ENCODE measurements around the gene CYSRT1. TPM values are rescaled to one million over a fixed set of nuclear protein-coding genes. Genes with fewer than 3 reads are reported as not detected.

The CYSRT1 gene
- total and polyA plus RNA-seq, 2 donors (not counting 1 experiment from before 2014, with no cell fraction given): 0.22 to 0.51 TPM

DNA sequence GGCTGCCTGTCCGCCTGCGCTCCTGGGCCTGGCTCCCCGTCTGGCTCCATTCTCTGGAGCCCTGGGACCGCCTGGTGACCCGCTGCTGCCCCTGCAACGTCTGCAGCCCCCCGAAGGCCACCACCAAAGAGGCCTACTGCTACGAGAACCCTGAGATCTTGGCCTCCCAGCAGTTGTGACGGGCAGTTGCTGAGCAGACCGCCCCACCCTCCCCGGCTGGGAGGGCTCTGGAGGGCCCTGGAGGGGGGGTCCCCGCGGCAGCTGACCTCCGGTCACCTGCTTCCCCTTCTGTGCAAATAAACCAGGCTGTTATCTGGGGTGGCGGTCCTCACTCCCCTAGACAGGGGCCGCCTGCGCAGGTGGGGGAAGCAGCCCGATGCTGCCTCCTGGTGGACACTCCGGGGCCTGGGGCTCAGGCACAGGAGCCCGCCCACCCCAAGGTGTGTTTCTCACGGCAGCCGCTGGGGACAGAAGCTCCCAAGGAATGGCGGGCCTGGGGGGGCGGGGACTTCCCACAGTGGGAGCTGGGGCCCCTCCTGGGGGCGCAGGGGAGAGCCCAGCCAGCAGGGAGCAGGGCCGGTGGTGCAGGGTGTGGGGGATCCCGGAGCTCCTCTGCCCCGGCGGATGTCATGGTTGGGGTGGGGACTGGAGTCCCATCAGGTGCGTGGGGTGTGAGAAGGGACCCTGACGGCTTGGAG lies 11.4 kb downstream of the CYSRT1 start:
- peak overlapping the region; percentile 26 for H3K9ac ChIP-seq (ENCODE audit: low read length)
- 6% methylated on average over 30 of the region's 31 CpGs for WGBS (ENCODE audit: insufficient coverage)

More for the DNA sequence above, 11.4 kb downstream of the CYSRT1 start:
- Mint-ChIP-seq H3K4me3 (peak overlapping the region; percentile 53), H3K4me1 (peaks cover 38% of the 10 kb centered on the region), H3K27me3 (no peaks in the 10 kb centered on the region), H3K9me3 (ENCODE audit: insufficient read depth) (no peaks in the 10 kb centered on the region), H3K27ac (no peak overlapping the region)
- CTCF ChIA-PET: interaction anchor here (0.6 to 8.9 kb wide), 42 partner anchors 11 to 448 kb away, joined by 3 to 76 read pairs (median 4); partner anchors contain the start of genes ANAPC2, CYSRT1, MAN1B1 and NELFB
- Histone ChIP-seq H3K27me3 (replicated peaks in 1 of 4; ENCODE audit: control extremely low read depth in 1 of 4, control insufficient read depth in 3 of 4, insufficient read depth in 4 of 4, low read length in 3 of 4) (peaks cover 0 to 2% (median 0%) of the 10 kb centered on the region in 4 experiments), H3K4me2 (replicated peaks; ENCODE audit: low read depth, low read length, poor library complexity, severe bottlenecking) (peak overlapping the region; percentile 72), H3K9me3 (ENCODE audit: control extremely low read depth in 1 of 3, control insufficient read depth in 2 of 3, insufficient read depth in 1 of 3, low read length in 2 of 3) (peaks cover 0 to 3% (median 0%) of the 10 kb centered on the region in 3 donors), H3K79me2 (ENCODE audit: control insufficient read depth, insufficient read depth, low read length) (peaks cover 29% of the 10 kb centered on the region), H3K27ac (ENCODE audit: low read length in 2 of 2) (peak overlapping the region in 1 of 2 donors; percentile 33), H3K4me3 (ENCODE audit: control extremely low read depth in 1 of 5, extremely low read depth in 1 of 5, insufficient read depth in 1 of 5, low read depth in 2 of 5, low read length in 4 of 5) (peak overlapping the region in 2 of 5 experiments; percentile 15 to 19), H3K36me3 (replicated peaks in 1 of 2; ENCODE audit: control extremely low read depth in 1 of 2, control insufficient read depth in 1 of 2, extremely low read depth in 1 of 2, insufficient read depth in 2 of 2, low read length in 1 of 2) (no peaks in the 10 kb centered on the region), H2AFZ (ENCODE audit: insufficient read depth, low read depth, low read length, poor library complexity, severe bottlenecking) (peak overlapping the region; percentile 41), H4K20me1 (ENCODE audit: control insufficient read depth, insufficient read depth, low read length, poor library complexity, severe bottlenecking) (peaks cover 22% of the 10 kb centered on the region), H3K4me1 (ENCODE audit: control insufficient read depth in 2 of 2, insufficient read depth in 2 of 2, low read length in 2 of 2) (peaks cover 37 to 62% of the 10 kb centered on the region in 2 donors)
- POLR2A ChIA-PET: interaction anchor here (0.5 to 1.6 kb wide), 8 partner anchors 12 to 834 kb away, joined by 3 to 8 read pairs (median 4); partner anchors contain the start of genes ANAPC2, MAN1B1 and SSNA1
- peak; percentile 29 for ATAC-seq (ENCODE audit: low read depth)
- intact Hi-C loops (cut with micrococcal nuclease): loop anchor here (1.0 to 2.0 kb wide), 6 partner anchors 13 to 209 kb away; partner anchors contain the start of genes ANAPC2, NPDC1, SSNA1 and TPRN
- peak; percentile 95 for DNase-seq
- TF ChIP-seq, protein P1, sequence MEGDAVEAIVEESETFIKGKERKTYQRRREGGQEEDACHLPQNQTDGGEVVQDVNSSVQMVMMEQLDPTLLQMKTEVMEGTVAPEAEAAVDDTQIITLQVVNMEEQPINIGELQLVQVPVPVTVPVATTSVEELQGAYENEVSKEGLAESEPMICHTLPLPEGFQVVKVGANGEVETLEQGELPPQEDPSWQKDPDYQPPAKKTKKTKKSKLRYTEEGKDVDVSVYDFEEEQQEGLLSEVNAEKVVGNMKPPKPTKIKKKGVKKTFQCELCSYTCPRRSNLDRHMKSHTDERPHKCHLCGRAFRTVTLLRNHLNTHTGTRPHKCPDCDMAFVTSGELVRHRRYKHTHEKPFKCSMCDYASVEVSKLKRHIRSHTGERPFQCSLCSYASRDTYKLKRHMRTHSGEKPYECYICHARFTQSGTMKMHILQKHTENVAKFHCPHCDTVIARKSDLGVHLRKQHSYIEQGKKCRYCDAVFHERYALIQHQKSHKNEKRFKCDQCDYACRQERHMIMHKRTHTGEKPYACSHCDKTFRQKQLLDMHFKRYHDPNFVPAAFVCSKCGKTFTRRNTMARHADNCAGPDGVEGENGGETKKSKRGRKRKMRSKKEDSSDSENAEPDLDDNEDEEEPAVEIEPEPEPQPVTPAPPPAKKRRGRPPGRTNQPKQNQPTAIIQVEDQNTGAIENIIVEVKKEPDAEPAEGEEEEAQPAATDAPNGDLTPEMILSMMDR (IDR thresholded peaks at IDR 0.05): peak; percentile 98
- no peak for TF ChIP-seq EZH2 (IDR thresholded peaks at IDR 0.05; ENCODE audit: borderline replicate concordance, insufficient read depth, low read depth, low read length, poor library complexity, severe bottlenecking)
